Stimulated activated CD4-positive, alpha-beta T cell treated with anti-CD3 and anti-CD28 coated beads, TNF-alpha, amount 100 ng/mL, for 48 hours (primary cell): Measurements from ENCODE around the gene CORO2B.
"Not testable (repeated sequence)": the region's sequence is repeated elsewhere in the genome, so short reads cannot be mapped to it uniquely, and the experiment has no call there.

Experiments used
- DNase-seq, 3 donors: peaks; one replicate each; pipeline ENCODE4 v3.0.0-alpha.2; 2020; ENCODE audit warnings: low read depth in 3 of 3

CORO2B gene

DNA sequence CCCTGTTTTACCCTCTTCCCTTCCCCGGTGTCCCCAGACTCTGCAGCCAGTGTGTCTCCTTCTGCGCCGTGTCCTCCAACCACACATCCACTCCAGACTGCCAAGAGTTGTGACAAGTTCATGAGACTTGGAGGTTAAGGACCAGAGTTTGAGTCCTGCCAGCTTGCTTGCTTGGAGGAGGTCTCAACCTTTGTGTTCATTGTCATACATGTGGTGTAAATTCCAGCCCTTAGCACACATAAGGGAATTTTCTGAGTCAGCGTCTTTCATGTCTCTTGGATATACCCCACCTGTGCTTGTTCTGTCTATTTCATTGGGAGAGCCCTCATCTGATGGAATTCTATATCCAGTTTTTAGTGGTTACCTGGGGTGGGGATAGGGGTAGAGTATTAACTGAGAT lies 13.3 kb downstream of the CORO2B start:
- no peak for DNase-seq

GRCh38 chr15:68592544-68592943 lies 13.8 kb downstream of the CORO2B start:
- no peak for DNase-seq

GRCh38 chr15:68593341-68593740 lies 14.5 kb downstream of the CORO2B start:
- no peak for DNase-seq

- no peak for DNase-seq
Observed at GRCh38 chr15:68593828-68594532, 15.2 kb downstream of the CORO2B start.

DNA sequence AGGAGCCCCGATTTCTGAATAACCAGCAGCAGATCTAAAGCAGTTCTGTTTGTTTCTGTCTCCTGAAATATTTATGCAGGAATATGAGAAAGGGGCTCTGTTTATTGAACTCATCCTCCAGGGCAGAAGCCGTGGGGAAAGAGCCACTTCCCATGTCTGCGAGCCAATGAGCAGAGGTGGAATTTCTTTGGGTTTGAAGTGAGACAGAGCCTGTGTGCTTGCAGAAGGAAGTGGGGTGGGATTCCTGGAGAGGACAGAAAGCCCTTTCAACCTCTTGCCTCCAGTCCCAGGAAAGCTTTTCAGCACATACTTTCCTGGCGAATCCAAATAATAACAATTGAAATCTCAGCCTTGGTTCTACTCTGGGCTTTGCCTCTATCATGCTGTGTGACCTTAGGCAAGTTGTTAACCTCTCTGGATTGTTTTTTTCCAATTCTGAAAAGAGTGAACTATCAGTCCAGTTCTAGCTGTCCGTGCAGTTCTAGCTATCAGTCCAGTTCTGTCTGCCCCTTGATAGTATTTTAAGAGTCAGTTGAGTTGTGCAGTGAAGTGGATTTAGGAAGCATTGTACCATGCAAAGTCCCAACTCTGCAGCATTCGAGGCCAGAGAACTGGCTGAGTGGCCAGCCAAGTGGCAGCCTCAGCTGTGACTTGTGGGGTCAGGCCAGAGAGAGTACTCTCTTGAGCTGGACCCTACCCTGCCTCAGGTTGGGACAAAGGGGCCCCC lies 15.9 kb downstream of the CORO2B start:
- DNase-seq = no peak

DNA sequence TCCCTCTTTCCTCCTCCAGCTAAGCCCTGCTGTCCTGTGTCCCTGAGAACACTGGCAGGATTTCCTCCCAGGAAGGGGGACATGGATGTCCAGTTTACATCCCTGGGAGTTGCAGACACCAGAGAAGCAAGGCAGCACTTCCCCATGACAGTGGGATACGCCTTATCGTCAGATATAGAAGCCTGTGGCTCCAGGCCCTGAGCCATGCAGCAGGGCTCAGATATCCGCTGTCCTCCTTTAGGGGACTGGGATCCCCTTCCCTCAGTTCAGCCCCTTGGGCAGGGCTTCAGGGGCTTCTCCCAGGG lies 16.4 kb downstream of the CORO2B start:
- DNase-seq = no peak

DNA sequence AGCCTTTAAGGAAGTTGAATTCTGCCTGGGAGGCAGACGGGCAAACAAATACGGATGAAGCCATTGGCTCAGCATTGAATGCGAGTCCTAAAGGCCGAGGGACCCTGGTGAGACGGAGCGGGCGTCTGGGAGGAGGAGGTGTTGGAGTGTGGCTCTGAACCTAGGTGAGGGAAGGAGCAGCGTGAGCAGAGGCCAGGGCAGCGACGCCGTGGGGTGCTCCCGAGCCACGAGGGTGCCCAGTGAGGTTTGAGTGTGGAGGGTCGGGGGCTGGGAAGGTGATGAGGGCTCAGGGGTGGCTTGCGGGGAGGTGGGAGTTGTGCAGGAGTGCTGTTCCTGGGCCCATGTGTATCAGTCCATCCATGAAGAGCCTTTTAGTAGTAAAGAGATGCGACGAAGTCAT lies 17.0 kb downstream of the CORO2B start:
- DNase-seq = no peak

DNA sequence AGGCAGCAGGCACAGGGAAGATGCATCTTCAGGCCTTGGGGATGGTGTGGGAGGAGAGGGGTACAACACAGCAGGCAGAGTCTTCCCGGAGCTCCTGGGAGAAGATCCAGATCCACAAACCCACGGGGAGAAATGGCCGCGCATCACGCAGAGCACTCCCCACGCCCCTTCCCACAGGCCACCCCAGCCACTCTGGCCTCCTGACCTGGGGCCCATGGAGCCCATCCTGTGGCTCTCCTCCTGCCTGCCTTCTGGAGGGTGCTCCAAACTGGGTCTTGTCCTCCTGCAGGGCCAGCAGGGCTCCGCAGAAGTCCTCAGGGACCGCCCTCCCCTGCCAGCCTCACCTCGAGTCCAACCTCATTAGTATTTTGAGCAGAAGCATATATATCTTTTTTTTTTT lies 17.9 kb downstream of the CORO2B start:
- no peak for DNase-seq

GRCh38 chr15:68597581-68597980 lies 18.8 kb downstream of the CORO2B start:
- DNase-seq = no peak

DNA sequence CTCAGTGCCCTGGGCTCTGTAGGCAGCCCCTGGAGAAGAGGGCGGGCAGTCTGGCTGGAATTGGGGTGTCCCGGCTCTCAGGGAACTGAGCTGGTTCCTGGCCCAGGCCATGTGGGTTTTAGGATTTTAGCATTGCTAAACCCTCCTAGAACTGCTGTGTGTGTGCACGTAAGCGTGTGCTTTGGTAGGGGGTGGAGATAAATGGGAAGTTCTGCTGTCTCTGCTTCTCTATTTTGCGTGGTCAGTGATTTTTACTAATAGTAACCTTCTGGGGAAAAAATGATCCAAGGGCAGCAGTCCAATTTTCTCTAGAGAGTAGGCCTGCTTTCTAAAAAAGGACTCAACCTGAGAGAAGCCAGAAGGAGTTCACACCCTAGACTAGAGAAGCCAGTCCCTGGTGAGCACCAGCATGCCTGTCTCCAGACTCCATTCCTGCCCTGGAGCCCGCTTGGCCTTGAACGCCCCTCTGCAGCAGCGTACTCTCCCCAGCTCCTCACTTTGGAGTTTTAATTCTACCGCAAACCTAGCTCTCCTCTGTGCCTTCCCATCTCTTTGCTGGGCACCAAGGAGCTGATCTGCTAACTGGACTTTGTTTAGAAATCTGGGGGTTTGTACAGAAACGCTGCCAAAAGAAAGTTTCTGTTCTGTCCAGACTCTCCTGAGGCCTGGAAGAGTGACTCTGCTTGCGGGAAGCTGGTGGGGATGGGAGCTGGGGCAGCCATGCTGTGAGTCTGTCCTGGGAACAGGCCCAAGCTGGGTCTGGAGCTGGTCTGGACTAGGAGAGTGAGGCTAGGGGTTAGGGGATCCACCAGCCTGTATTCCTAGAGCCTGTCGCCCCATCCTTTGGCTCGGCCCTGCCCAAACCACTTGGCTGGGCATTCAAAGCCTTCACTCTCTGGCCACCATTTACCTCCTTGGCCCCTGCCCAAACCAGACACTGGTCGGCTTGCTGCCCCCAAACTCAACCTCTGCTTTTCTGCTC lies 19.7 kb downstream of the CORO2B start:
- DNase-seq = no peak

DNA sequence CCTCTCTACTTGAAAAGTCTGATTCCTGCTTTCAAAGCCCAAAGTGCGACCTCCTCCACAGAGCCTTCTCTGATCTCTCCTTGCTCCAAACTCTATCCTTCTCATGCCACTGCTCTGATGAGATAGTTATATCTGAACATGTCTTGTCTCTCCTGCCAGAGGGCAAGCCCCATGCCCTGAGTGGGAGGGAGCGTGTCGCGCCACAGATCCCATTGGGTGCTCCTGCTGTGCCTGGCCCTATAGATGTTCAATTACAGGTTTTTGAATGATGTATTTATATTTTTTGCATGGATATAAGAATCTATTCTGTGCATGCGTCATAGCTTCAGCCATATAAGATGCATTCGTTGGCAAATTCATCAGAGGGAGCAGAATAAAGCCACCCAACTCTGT lies 20.4 kb downstream of the CORO2B start:
- no peak for DNase-seq

DNA sequence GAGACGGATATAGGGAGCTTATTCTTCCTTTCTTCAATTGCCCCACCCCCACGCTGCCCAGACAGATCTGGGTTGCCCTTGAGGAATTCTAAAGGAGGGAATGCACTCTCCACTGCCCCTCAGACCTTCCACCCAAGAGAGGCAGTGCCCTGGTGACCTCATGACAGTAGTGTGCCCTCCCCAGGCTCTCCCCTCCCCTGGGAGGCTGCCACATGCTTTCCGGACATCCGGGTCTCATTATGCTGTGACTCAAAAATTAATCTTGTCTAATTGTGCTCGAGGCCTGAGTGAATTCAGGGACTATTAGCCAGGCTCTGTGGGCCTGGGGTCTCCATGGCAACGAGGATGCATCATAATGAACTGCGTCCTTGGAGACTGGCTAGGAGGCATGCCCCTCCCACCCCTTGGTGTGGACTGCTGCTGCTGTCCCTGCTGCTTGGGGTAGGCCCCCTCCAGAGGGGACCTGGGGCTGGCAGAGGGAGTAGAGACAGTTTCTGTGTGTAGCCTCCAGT lies 20.8 kb downstream of the CORO2B start:
- DNase-seq = no peak

- no peak for DNase-seq
Observed at GRCh38 chr15:68601206-68602197, 22.7 kb downstream of the CORO2B start.

DNA sequence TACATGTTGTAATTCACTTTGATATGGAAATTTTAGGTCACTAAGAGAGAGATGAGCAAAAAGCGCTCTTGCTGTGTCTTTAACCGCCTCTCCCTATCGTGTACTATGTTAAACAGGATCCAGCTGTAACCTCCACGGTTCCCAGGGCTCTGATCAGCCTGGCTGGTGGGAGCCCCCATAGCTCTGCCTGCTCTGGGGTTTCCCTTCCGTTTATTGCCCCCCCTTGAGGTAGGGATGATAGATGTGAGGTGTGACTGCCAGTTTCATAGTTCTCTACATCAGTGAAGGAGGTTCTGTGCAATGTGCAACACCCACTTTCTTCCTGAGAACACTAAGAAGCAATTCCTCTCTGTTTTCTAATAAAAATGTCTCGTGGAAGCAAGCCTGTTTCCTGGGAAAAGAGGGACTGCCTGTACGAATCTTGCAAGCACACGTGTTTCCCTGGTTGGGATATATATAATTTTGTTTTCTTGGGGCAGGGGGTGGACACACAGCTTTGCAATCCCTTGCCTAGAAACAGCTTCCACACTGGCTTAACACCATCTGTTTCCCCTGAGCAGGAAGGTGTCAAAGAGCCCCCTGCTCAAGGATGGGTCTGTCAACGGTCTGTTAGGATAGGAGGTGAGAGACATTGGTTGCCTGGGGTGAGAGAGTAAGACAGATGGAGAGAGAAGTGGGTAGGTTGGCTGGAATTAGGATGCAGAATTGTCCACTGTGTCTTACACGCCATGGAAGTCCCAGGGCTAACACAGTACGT lies 23.8 kb downstream of the CORO2B start:
- DNase-seq = no peak

DNA sequence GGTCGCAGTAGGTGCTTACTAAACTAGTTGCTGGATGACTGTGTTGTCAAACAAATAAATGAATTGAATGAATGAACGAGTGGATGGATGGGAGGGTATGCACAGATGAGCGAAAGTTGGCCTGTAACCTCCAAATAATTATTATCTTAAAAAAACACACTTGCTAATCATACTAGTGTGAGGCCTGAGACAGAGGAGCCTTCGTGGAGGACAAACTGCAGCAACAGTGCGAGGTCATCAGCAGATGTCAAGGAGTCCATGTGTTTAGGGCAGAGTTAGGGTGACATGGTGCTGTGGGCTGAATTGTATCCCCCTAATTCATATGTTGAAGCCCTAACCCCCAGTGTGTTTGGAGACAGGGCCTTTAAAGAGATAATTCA lies 24.4 kb downstream of the CORO2B start:
- no peak for DNase-seq

DNA sequence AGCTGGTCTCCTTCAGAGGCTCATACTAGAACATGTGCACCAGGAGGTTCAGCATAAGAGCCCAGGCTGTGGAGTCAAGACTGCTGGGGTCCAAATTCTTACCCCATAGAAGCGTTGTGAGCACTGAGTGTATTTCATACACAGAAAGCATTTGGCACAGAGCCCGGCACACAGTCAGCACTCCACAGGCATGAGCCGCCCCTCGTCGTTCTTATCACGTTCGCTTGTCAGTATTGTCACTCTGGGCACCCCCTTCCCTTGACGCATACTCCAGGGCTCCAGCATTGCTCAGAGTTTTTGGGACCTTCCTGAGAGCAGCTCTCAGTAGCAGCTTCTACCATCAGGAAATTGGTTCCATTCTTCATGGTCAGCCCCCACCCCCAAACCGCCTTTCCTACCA lies 25.2 kb downstream of the CORO2B start:
- DNase-seq = no peak

- not testable (repeated sequence) for DNase-seq
Observed at GRCh38 chr15:68604840-68605478, 26.2 kb downstream of the CORO2B start.

DNA sequence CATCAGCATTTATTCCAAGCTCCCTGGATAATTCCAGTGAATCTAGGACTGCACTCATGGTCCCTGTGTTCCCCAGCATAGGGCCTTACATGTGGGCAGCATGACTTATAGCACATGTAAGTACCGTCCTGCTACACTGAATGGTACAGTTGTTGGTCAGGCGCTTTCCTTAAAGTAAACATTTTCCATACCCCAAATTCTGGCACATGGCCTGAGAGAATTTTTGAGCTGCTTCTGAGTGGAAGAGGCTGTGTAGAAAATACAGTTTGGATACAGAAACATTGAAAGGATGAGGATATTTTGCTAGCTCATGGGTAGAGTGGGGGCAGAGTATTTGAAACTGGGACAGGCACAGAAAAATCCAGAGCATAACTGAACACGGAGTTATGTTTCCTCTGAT lies 27.6 kb downstream of the CORO2B start:
- no peak for DNase-seq

GRCh38 chr15:68608206-68608843 lies 29.5 kb downstream of the CORO2B start:
- DNase-seq = no peak
